OCI-LY3 (cell line): ENCODE data around the gene PDCD2L.

Experiments
- CTCF ChIP-seq: fragments of 200-600, 300-600 bp; sonication (generic); IDR thresholded peaks from 2 replicates; pipeline ENCODE4 v1.5.1; 2014; ENCODE audit warnings: antibody characterized with exemption, low read length, low read depth
- EZH2phosphoT487 ChIP-seq: fragments of 200-600 bp; shearing (Covaris generic); IDR thresholded peaks from 2 replicates; pipeline ENCODE4 v1.6.1; 2018; ENCODE audit warnings: antibody characterized with exemption, mixed run types, low read depth

DNA sequence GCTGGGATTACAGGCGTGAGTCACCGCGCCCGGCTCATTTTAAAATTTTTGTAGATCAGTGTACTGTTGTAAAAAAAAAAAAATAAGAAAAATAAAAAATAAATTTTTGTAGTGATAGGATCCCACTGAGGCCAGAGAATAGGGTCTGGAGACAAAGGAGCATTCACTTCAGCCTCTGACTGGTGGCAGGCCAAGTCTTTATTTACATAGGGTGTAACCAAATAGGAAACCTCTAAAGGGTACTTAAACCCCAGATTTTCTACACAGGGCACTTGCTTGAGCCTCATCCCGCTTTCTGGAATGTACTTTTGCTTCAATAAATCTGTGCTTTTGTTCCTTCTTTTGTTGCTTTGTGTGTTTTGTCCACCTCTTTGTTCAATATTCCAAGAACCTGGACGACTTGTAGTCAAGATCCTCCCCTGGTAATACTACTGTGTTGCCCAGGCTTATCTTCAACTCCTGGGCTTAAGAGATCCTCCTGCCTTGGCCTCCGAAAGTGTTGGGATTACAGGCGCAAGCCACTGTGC lies 2.1 kb upstream of the PDCD2L start:
- no peak for TF ChIP-seq CTCF
- no peak for TF ChIP-seq EZH2phosphoT487
